Measurements from ENCODE around the gene ROCK1.
A peak's percentile ranks its signal among the peaks of the same experiment; 100 is the strongest.

Gene ROCK1

DNA sequence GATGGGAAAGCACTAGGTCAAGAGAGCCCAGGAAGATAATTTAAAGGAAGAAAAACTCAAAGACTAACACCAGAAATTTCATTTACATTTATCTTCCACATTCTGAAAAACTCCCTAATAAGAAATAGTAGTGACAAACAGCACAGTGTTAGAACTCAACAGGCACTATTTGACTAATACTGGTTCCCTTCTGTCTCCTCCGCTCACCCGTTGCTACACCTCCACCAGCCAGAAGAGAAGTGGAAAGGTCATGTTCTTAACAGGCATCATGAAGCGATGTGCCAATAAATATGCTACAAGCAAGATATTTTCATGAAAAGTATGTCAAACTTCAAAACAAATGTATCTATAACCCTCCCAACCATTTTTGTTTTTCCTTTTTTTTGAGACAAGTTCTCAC is 5.7 kb downstream of the ROCK1 start:
- DNase-seq, result no peak

GRCh38 chr18:21101172-21101571 is 10.4 kb downstream of the ROCK1 start:
- DNase-seq, result no peak

- no peak for DNase-seq
Measured at GRCh38 chr18:21100678-21101077, 10.9 kb downstream of the ROCK1 start.

GRCh38 chr18:21100146-21100545 is 11.5 kb downstream of the ROCK1 start:
- no peak for DNase-seq

GRCh38 chr18:21099442-21099841 is 12.2 kb downstream of the ROCK1 start:
- no peak for DNase-seq

- DNase-seq, result no peak
Measured at GRCh38 chr18:21096760-21097159, 14.9 kb downstream of the ROCK1 start.

GRCh38 chr18:21093133-21093532 is 18.5 kb downstream of the ROCK1 start:
- DNase-seq, result no peak

- no peak for DNase-seq
Measured at GRCh38 chr18:21090680-21091079, 20.9 kb downstream of the ROCK1 start.

DNA sequence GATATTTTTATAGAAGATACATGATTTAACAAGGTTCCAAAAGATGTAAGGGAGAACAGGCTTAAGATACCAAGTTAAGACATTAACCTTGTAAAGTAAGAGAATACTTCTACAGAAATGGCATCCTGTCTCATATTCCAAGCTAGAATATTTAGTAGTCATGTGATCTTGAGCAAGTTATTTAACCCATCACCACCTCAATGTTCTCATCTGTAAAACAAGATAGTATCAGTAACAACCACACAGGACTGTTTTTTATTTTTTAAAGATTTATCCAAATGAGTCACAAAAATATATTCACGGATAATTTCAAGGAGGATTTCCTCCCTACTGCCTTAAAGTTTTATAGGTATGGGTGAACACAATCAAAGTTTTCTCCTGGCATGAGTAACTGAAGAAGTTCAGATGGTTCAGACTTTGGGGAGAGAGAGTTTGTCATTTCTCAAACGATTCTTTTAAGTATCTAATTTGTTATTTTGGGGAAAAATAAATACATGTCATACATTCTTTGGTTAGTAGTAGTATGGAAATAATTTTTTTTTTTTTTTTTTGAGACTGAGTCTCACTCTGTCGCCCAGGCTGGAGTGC is 25.9 kb downstream of the ROCK1 start:
- no peak for DNase-seq

GRCh38 chr18:21084511-21085078 is 27.0 kb downstream of the ROCK1 start:
- DNase-seq, result no peak

DNA sequence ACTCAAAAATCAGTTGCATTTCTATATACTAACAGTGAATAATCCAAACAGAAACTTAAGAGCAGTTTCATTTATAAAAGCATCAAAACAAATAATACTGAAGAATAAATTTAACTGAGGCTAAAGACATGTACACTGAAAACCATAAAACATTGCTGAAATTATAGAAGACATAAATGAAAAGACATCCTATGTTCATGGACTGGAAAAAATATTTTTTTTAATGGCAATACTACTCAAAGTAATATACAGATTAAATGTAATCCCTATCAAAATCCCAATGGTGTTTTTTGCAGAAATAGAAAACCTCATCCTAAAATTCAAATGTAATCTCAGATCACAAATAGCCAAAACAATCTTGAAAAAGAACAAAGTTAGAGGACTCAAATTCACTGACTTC is 28.6 kb downstream of the ROCK1 start:
- no peak for DNase-seq

- DNase-seq, result no peak
Measured at GRCh38 chr18:21081426-21081825, 30.2 kb downstream of the ROCK1 start.

GRCh38 chr18:21080576-21080975 is 31.0 kb downstream of the ROCK1 start:
- no peak for DNase-seq

GRCh38 chr18:21074336-21075323 is 37.0 kb downstream of the ROCK1 start:
- no peak for DNase-seq

- DNase-seq, result no peak
Measured at GRCh38 chr18:21073180-21073579, 38.4 kb downstream of the ROCK1 start.

DNA sequence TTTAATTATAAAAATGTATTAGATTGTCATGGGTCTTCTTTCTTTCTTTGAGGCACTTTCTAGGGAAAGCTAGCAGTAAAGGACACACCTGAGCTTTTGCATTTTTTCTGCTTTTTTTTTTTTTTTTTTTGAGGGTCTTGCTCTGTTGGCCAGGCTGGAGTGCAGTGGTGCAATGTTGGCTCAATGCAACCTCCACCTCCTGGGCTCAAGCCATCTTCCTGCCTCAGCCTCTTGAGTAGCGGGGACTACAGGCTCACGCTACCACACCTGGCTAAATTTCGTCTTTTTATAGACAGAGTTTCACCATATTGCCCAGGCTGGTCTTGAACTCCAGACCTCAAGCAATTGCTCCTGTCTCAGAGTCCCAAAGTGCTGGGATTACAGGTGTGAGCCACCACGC is 40.5 kb downstream of the ROCK1 start:
- no peak for DNase-seq

GRCh38 chr18:21069468-21069867 is 42.1 kb downstream of the ROCK1 start:
- DNase-seq, result no peak

- DNase-seq, result no peak
Measured at GRCh38 chr18:21064347-21064746, 47.3 kb downstream of the ROCK1 start.

DNA sequence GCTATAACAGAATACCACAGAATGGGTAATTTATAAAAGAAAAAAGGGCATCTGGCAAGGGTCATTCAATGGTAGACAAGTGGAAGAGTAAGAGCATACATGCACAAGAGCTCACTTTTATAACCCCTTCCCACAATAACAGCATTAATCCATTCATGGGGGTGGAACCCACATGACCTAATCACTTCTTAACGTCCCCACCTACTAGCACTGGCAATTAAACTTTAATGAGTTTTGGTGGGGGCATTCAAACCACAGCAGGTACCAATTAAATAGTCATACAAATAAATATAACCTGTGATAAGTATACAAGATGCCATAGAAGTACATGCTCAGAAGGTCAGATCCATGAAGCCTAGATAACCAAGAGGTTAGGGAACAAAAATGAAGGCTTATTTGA is 48.6 kb downstream of the ROCK1 start:
- no peak for DNase-seq

- no peak for DNase-seq
Measured at GRCh38 chr18:21057112-21057511, 54.5 kb downstream of the ROCK1 start.

- no peak for DNase-seq
Measured at GRCh38 chr18:21056545-21056944, 55.1 kb downstream of the ROCK1 start.

DNA sequence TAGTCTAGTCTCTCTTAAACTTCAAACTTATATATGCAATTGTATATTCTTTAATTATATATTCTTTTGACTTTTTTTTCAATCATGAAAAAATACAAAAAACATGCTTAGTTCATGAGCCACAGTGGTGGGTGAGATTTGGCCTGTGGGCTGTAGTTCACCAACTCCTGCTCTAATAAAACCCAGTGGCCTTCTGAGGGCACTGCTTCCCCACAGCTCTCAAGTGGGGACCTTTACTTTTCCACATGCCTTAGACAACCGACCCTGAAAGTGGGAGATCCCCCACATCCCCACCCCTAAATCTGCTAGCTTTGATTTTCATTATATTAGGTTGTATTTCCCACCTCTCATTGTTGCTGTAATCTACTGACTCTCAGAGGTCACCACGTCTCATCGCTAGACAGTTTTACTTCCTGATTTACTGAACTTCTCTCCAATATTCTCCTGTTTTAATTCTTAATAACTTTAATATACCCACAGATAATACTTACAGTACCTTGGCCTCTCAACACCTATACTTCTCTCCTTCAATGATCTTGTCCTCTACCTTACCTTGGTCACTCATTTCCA is 57.3 kb downstream of the ROCK1 start:
- DNase-seq, result no peak

DNA sequence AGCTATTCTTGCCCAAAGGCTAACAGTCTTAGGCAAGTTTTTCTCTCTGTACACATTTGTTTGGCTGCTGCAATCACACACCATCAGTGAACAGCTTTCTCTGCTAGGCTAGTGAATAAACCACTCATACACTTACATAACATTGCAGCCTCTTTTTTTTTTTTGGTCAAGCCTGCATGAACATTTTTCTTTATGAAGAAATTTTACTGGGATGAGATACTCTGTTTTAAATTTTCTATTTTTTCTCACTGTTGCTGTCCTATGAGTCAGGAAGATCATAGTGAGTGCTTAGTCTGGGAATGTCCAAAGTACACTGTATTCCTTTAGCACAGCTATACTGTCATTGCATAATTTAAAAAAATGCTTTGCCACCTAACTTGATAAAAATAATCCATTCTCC is 58.5 kb downstream of the ROCK1 start:
- DNase-seq, result peak in 1 of 14 donors; percentile 22
